Endothelial cell of umbilical vein (primary cell): ENCODE measurements around the gene HP1BP3. TPM values are rescaled to one million over a fixed set of nuclear protein-coding genes. Genes with fewer than 3 reads are reported as not detected.

ENCODE experiments used
- BruUV-seq: library from RNA; stranded (reverse); fragments of 400-500 nt; replicated peaks from 2 replicates; lab custom pipeline; 2021; lab: Mats Ljungman, UMichigan
- CTCF ChIA-PET: fragments of 300-600, 350-600 bp; sonication (Branson Sonifier 250); formaldehyde crosslinking; loops from one replicate; lab custom pipeline; 2021; ENCODE audit warnings: antibody characterized with exemption, inconsistent platforms; lab: Charles Lee
- POLR2A ChIA-PET: fragments of 300-600, 350-600 bp; sonication (Branson Sonifier 250); formaldehyde crosslinking; loops from one replicate; lab custom pipeline; 2021; ENCODE audit warnings: antibody characterized with exemption, inconsistent platforms; lab: Charles Lee
- DNase-seq: peaks from one replicate; pipeline ENCODE4 v3.0.0-alpha.2; 2011; ENCODE audit warnings: low read depth, low spot score
- FAIRE-seq: peaks from 2 replicates; lab custom pipeline; 2011; peaks lifted over from hg19 to GRCh38; lab: Jason Lieb, UNC
- H2AFZ ChIP-seq: 2 replicates; pipeline ENCODE4 v1.6.0; 2012; ENCODE audit warnings: low read depth, low read length, control low read depth, inconsistent platforms
- H3K27ac ChIP-seq: 2 replicates; pipeline ENCODE4 v1.5.1; 2011; ENCODE audit warnings: low read depth, mild to moderate bottlenecking, control low read depth, low read length, moderate library complexity; ENCODE audit not compliant: insufficient read depth
- H3K27me3 ChIP-seq, 2 experiments: 2 replicates each; pipeline versions ENCODE4 v1.6.0 to v1.6.1; 2011; ENCODE audit warnings: low read length in 2 of 2, mixed read lengths in 1 of 2; ENCODE audit not compliant: control insufficient read depth in 2 of 2, insufficient read depth in 2 of 2
- H3K36me3 ChIP-seq, 2 experiments: 2 replicates in 1 of 2; 3 replicates in 1 of 2; pipeline ENCODE4 v1.5.1; 2011; ENCODE audit warnings: low read length in 2 of 2, mild to moderate bottlenecking in 1 of 2, moderate library complexity in 1 of 2; ENCODE audit not compliant: control insufficient read depth in 2 of 2, insufficient read depth in 2 of 2; ENCODE audit errors: extremely low read depth in 1 of 2
- H3K4me1 ChIP-seq: 3 replicates; pipeline ENCODE4 v1.5.1; 2011; ENCODE audit warnings: mild to moderate bottlenecking, low read length; ENCODE audit not compliant: control insufficient read depth, insufficient read depth; ENCODE audit errors: extremely low read depth
- H3K4me2 ChIP-seq: 2 replicates; pipeline ENCODE4 v1.6.1; 2011; ENCODE audit warnings: low read length, control low read depth, mixed read lengths; ENCODE audit not compliant: insufficient read depth
- H3K4me3 ChIP-seq, 3 experiments: fragments of 200-600 bp in 1 of 3; sonication (generic), shearing (Covaris generic) in 1 of 3; replicated peaks in 1 of 3; 2 replicates each; pipeline ENCODE4 v1.5.1; 2011 to 2016; ENCODE audit warnings: control low read depth in 3 of 3, low read length in 3 of 3, mild to moderate bottlenecking in 2 of 3, inconsistent platforms in 1 of 3, low read depth in 1 of 3, moderate library complexity in 1 of 3; ENCODE audit not compliant: insufficient read depth in 1 of 3
- H3K79me2 ChIP-seq: 2 replicates; pipeline ENCODE4 v1.6.0; 2012; ENCODE audit warnings: low read length, inconsistent platforms; ENCODE audit not compliant: control insufficient read depth, insufficient read depth
- H3K9ac ChIP-seq: replicated peaks from 2 replicates; pipeline ENCODE3; 2011; ENCODE audit warnings: low read length, control low read depth; ENCODE audit not compliant: insufficient read depth; ENCODE audit errors: extremely low read depth
- H3K9me1 ChIP-seq: replicated peaks from 3 replicates; pipeline ENCODE4 v1.6.0; 2011; ENCODE audit warnings: mild to moderate bottlenecking, low read length; ENCODE audit not compliant: control insufficient read depth, insufficient read depth; ENCODE audit errors: extremely low read depth
- H3K9me3 ChIP-seq: replicated peaks from 2 replicates; pipeline ENCODE4 v1.5.1; 2012; ENCODE audit warnings: low read length, inconsistent platforms; ENCODE audit not compliant: control insufficient read depth, insufficient read depth
- H4K20me1 ChIP-seq: replicated peaks from 2 replicates; pipeline ENCODE3; 2011; ENCODE audit warnings: mild to moderate bottlenecking, low read length; ENCODE audit not compliant: control insufficient read depth, insufficient read depth; ENCODE audit errors: extremely low read depth
- EZH2 ChIP-seq: IDR thresholded peaks from 2 replicates; pipeline ENCODE4 v1.6.1; 2012; ENCODE audit warnings: borderline replicate concordance, low read depth, mild to moderate bottlenecking, moderate library complexity, low read length, inconsistent platforms; ENCODE audit not compliant: severe bottlenecking
- FOS ChIP-seq: IDR thresholded peaks from 2 replicates; pipeline ENCODE4 v1.6.1; 2011; ENCODE audit warnings: mild to moderate bottlenecking, low read length, moderate library complexity, borderline replicate concordance; ENCODE audit not compliant: insufficient read depth
- GATA2 ChIP-seq: IDR thresholded peaks from 2 replicates; pipeline ENCODE4 v1.7.0; 2011; ENCODE audit warnings: low read depth, mild to moderate bottlenecking, moderate library complexity, mixed read lengths, low read length; ENCODE audit not compliant: insufficient read length, insufficient read depth
- JUN ChIP-seq: IDR thresholded peaks from 2 replicates; pipeline ENCODE4 v1.6.1; 2011; ENCODE audit warnings: borderline replicate concordance, low read depth; ENCODE audit not compliant: insufficient read length, insufficient read depth
- MAX ChIP-seq: IDR thresholded peaks from 2 replicates; pipeline ENCODE4 v1.6.1; 2011; ENCODE audit not compliant: insufficient read depth, insufficient read length
- MYC ChIP-seq: IDR thresholded peaks from one replicate; pipeline ENCODE4 v1.6.1; 2011; ENCODE audit warnings: mild to moderate bottlenecking, low read depth, low read length
- POLR2A ChIP-seq: IDR thresholded peaks from 2 replicates; pipeline ENCODE4 v1.6.1; 2012; ENCODE audit warnings: low read depth, mild to moderate bottlenecking, control low read depth, low read length
- POLR2AphosphoS5 ChIP-seq: IDR thresholded peaks from 2 replicates; pipeline ENCODE4 v1.6.1; 2012; ENCODE audit warnings: low read depth, mild to moderate bottlenecking, control low read depth, low read length, moderate library complexity; ENCODE audit not compliant: insufficient read depth
- dilution Hi-C: fragments of 300-500 bp; cut with MboI; formaldehyde crosslinking; loops from one replicate; pipeline ENCODE4 v1.15.0; 2019; ENCODE audit warnings: low sequenced_read_pairs; ENCODE audit not compliant: extremely low pct_ligation_motif_present
- intact Hi-C: fragments of 100-400 bp; cut with micrococcal nuclease; formaldehyde crosslinking; loops from one replicate; pipeline ENCODE4 v1.10.0; 2022
- polyA plus RNA-seq, 4 experiments: library from polyadenylated mRNA; depleted of rRNA in 3 of 4; stranded (reverse) in 3 of 4; unstranded in 1 of 4; fragments of >200 nt; gene quantifications; 2 replicates each; pipeline versions ENCODE4 v1.2.1 to v1.2.3, GENCODE V29; 2011 to 2012; ENCODE audit warnings: missing spikeins in 1 of 4
- total RNA-seq: library from RNA; stranded (reverse); gene quantifications from 2 replicates; pipeline ENCODE4 v1.2.3, GENCODE V29; 2021
- TF ChIP-seq, protein P1 (sequence below), 2 donors: IDR thresholded peaks; 1 replicate in 1 of 2; 2 replicates in 1 of 2; pipeline ENCODE4 v1.5.1; 2011; ENCODE audit warnings: low read length in 2 of 2, mild to moderate bottlenecking in 2 of 2, moderate library complexity in 2 of 2, control low read depth in 1 of 2, inconsistent platforms in 1 of 2, low read depth in 1 of 2; ENCODE audit not compliant: insufficient read depth in 1 of 2; ENCODE audit errors: extremely low read depth in 1 of 2

HP1BP3 gene
- total and polyA plus RNA-seq, 2 donors (not counting 3 experiments of a cell fraction or from before 2014, with no cell fraction given): 87.2 to 231 TPM

DNA sequence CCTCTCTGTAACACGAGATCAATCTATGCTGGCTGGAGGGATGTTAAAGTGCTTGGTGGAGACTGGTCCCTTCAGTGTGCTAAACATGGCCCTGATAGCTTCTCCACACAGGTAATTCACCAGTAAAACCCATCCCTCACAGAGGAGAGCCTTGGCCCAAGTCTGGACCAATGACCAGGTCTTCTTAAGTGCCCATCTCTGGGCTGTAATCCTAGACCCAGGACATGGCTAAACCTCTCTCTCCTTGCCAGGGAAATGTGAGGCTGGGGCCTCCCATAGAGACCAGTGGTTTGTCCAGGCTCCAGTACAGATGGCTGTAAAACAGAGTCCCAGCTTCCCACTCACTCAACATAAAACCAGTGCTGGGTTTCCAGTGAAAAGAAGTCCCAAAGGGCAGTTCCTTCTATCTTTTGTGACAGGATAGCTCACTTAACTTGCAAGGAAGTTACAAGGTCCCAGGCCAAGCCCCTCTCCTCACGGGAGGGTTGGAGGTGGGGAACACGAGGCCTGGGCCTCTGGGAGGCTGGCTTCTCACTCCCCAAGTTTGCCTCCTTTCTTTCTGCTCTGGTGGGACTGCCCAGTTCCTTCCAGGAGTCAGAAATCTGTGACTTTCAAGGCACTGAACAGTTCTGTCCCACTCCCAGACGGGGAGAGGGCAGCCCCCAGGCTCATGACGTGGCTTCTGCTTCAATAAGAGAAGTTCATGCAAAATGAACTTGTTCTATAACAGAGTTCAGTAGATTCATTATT is 67.1 kb downstream of the HP1BP3 start:
- Histone ChIP-seq H3K9ac (no peak overlapping the region), H3K4me3 (no peak overlapping the region), H2AFZ (no peak overlapping the region), H3K36me3 (no peaks in the 10 kb centered on the region), H3K9me1 (no peaks in the 10 kb centered on the region), H3K79me2 (no peaks in the 10 kb centered on the region), H3K27me3 (peaks cover 0 to 5% of the 10 kb centered on the region in 2 experiments), H3K27ac (no peak overlapping the region), H3K4me1 (no peaks in the 10 kb centered on the region), H4K20me1 (no peaks in the 10 kb centered on the region), H3K4me2 (no peak overlapping the region), H3K9me3 (no peaks in the 10 kb centered on the region)
- POLR2A ChIA-PET: no interaction called here
- DNase-seq (no peak), FAIRE-seq (no peak)
- intact Hi-C loops: no loop called here
- dilution Hi-C loops: no loop called here
- CTCF ChIA-PET: interaction anchor here (2.5 kb wide), 1 partner anchor 13 kb away, joined by 5 read pairs; the partner anchor contains the start of gene SH2D5
- no peak for TF ChIP-seq GATA2
- no peak for TF ChIP-seq MAX
- no peak for TF ChIP-seq JUN
- TF ChIP-seq EZH2: no peak
- TF ChIP-seq, protein P1, sequence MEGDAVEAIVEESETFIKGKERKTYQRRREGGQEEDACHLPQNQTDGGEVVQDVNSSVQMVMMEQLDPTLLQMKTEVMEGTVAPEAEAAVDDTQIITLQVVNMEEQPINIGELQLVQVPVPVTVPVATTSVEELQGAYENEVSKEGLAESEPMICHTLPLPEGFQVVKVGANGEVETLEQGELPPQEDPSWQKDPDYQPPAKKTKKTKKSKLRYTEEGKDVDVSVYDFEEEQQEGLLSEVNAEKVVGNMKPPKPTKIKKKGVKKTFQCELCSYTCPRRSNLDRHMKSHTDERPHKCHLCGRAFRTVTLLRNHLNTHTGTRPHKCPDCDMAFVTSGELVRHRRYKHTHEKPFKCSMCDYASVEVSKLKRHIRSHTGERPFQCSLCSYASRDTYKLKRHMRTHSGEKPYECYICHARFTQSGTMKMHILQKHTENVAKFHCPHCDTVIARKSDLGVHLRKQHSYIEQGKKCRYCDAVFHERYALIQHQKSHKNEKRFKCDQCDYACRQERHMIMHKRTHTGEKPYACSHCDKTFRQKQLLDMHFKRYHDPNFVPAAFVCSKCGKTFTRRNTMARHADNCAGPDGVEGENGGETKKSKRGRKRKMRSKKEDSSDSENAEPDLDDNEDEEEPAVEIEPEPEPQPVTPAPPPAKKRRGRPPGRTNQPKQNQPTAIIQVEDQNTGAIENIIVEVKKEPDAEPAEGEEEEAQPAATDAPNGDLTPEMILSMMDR (IDR thresholded peaks at IDR 0.05; ENCODE audit: extremely low read depth in 1 of 2, insufficient read depth in 1 of 2, low read depth in 1 of 2, low read length in 2 of 2): no peak
- TF ChIP-seq POLR2A: no peak
- TF ChIP-seq FOS: no peak
- no peak for TF ChIP-seq POLR2AphosphoS5
- TF ChIP-seq MYC: no peak
- no TSS peak for BruUV-seq
